GM10248 (cell line): ENCODE measurements around the gene ZSCAN20.

ENCODE experiments used
- CTCF ChIA-PET: fragments of 300-600 bp; sonication (Branson Sonifier 250); formaldehyde crosslinking; extraction: SDS; loops from one replicate; lab custom pipeline; 2021; ENCODE audit warnings: antibody characterized with exemption; lab: Yijun Ruan, JAX
- POLR2A ChIA-PET: fragments of 350-650 bp; sonication (Branson Sonifier 250); formaldehyde crosslinking; extraction: SDS; loops from one replicate; lab custom pipeline; 2020; ENCODE audit warnings: antibody characterized with exemption; lab: Yijun Ruan, JAX
- DNase-seq: peaks from one replicate; pipeline ENCODE4 v3.0.0; 2012; ENCODE audit errors: extremely low spot score
- CTCF ChIP-seq: IDR thresholded peaks from 2 replicates; pipeline ENCODE4 v1.5.1; 2012; ENCODE audit warnings: mild to moderate bottlenecking, low read depth; ENCODE audit errors: extremely low read depth, missing control alignments, control extremely low read depth

Gene ZSCAN20

GRCh38 chr1:33468967-33469366 lies 3.5 kb upstream of the ZSCAN20 start:
- no peak for TF ChIP-seq CTCF
- ChIA-PET CTCF (interaction anchor here (1.3 to 10.5 kb wide), 5 partner anchors 9 to 377 kb away, joined by 3 to 158 read pairs (median 14); no protein-coding TSS in a partner anchor), POLR2A (no interaction called here)
- no peak for DNase-seq

- no peak for DNase-seq
- ChIA-PET POLR2A (no interaction called here), CTCF (interaction anchor here (0.9 to 10.5 kb wide), 9 partner anchors 9 to 174 kb away, joined by 4 to 158 read pairs (median 9); no protein-coding TSS in a partner anchor)
- TF ChIP-seq CTCF, result no peak
Measured at GRCh38 chr1:33469691-33470090, 2.8 kb upstream of the ZSCAN20 start.

GRCh38 chr1:33470495-33471012 lies 1.9 kb upstream of the ZSCAN20 start:
- peak; percentile 87 for TF ChIP-seq CTCF
- peak; percentile 75 for DNase-seq
- ChIA-PET POLR2A (no interaction called here), CTCF (interaction anchor here (0.6 to 10.5 kb wide), 34 partner anchors 10 to 414 kb away, joined by 3 to 158 read pairs (median 4); no protein-coding TSS in a partner anchor)

- no peak for TF ChIP-seq CTCF
- ChIA-PET CTCF (interaction anchor here (0.7 to 10.5 kb wide), 37 partner anchors 9 to 415 kb away, joined by 3 to 158 read pairs (median 4); no protein-coding TSS in a partner anchor), POLR2A (no interaction called here)
- no peak for DNase-seq
Measured at GRCh38 chr1:33471416-33471815, 1.0 kb upstream of the ZSCAN20 start.

- no peak for TF ChIP-seq CTCF
- DNase-seq, result no peak
- ChIA-PET POLR2A (no interaction called here), CTCF (interaction anchor here (1.3 to 10.5 kb wide), 4 partner anchors 8 to 178 kb away, joined by 3 to 158 read pairs (median 34); no protein-coding TSS in a partner anchor)
Measured at GRCh38 chr1:33473900-33474299, 1.5 kb downstream of the ZSCAN20 start.

- CTCF ChIA-PET, result interaction anchor here (2.8 kb wide), 1 partner anchor 182 kb away, joined by 8 read pairs; no protein-coding TSS in a partner anchor
- no peak for DNase-seq
- POLR2A ChIA-PET, result no interaction called here
- TF ChIP-seq CTCF, result no peak
Measured at GRCh38 chr1:33477451-33477850, 5.0 kb downstream of the ZSCAN20 start.
